ENCODE results near the gene SLC22A14. TPM values are rescaled to one million over a fixed set of nuclear protein-coding genes. Genes with fewer than 3 reads are reported as not detected.
A peak's percentile ranks its signal among the peaks of the same experiment; 100 is the strongest.

SLC22A14 gene
- total RNA-seq, 1 experiment from 2014 or later, result 0.13 TPM

DNA sequence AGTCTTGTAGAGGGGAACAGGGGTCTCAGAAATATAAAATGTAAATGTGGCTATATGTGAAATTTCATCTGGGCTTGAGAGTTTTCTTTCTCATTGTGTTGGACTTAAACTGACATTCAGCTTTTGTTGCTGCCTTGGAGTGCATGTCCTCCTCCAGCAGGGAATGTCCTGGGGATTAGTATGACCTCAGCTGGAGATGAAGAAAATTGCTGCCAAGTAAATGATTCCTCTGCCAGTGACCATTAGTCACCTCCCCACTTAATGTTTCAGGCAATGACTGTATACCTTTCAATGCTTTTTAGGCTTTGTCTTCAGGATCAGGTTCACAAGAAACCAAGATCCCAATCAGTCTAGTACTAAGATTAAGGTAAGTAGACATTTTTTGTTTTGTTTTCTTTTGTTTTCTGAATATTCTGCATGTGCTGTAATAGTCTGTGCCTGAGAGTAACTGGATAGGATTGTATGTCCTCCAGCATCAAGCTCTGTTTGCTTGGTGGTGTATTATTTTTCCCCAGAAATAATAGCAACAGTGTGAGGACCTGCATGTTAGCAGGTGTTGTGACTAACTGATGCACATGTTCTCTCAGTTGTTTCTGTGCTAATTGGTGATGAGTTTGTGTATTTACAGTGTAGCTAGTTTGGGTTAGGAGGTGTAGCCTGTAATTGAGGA, 34.6 kb upstream of the SLC22A14 start:
- H3K9me3 ChIP-seq (ENCODE audit: control insufficient read depth, insufficient read depth, low read depth, low read length), result no peaks in the 10 kb centered on the region
- no peak overlapping the region for H3K4me3 ChIP-seq (ENCODE audit: low read depth in 2 of 2, low read length in 2 of 2)
- ATAC-seq, result peak; percentile 85
- H3K27ac ChIP-seq (ENCODE audit: low read length), result no peak overlapping the region
- no peaks in the 10 kb centered on the region for H3K27me3 ChIP-seq (ENCODE audit: control insufficient read depth, insufficient read depth, low read length)
- TF ChIP-seq, protein P1, sequence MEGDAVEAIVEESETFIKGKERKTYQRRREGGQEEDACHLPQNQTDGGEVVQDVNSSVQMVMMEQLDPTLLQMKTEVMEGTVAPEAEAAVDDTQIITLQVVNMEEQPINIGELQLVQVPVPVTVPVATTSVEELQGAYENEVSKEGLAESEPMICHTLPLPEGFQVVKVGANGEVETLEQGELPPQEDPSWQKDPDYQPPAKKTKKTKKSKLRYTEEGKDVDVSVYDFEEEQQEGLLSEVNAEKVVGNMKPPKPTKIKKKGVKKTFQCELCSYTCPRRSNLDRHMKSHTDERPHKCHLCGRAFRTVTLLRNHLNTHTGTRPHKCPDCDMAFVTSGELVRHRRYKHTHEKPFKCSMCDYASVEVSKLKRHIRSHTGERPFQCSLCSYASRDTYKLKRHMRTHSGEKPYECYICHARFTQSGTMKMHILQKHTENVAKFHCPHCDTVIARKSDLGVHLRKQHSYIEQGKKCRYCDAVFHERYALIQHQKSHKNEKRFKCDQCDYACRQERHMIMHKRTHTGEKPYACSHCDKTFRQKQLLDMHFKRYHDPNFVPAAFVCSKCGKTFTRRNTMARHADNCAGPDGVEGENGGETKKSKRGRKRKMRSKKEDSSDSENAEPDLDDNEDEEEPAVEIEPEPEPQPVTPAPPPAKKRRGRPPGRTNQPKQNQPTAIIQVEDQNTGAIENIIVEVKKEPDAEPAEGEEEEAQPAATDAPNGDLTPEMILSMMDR (IDR thresholded peaks at IDR 0.05), result peak; percentile 19; the same call in 1 of the 2 replicates
- TF ChIP-seq SIN3A (IDR thresholded peaks at IDR 0.05; ENCODE audit: borderline replicate concordance, insufficient read depth, low read depth, low read length), result no peak
- no TSS peak for BruUV-seq (replicated peaks)
- DNase-seq (ENCODE audit: low read depth, low spot score), result peak; percentile 64
- in situ Hi-C loops (cut with HindIII; ENCODE audit: low pct_unique_long_range_greater_than_20kb, low sequenced_read_pairs), result no loop called here
- ChIA-PET POLR2A (no interaction called here), CTCF (interaction anchor here (0.6 to 0.7 kb wide), 2 partner anchors 62 to 130 kb away, joined by 3 to 8 read pairs; no protein-coding TSS in a partner anchor)
- H3K4me1 ChIP-seq (ENCODE audit: control insufficient read depth, insufficient read depth, low read length), result no peaks in the 10 kb centered on the region
- intact Hi-C loops (cut with micrococcal nuclease; ENCODE audit: unreplicated experiment), result no loop called here
- peaks cover 20% of the 10 kb centered on the region for H3K36me3 ChIP-seq (ENCODE audit: control insufficient read depth, insufficient read depth, low read length)

DNA sequence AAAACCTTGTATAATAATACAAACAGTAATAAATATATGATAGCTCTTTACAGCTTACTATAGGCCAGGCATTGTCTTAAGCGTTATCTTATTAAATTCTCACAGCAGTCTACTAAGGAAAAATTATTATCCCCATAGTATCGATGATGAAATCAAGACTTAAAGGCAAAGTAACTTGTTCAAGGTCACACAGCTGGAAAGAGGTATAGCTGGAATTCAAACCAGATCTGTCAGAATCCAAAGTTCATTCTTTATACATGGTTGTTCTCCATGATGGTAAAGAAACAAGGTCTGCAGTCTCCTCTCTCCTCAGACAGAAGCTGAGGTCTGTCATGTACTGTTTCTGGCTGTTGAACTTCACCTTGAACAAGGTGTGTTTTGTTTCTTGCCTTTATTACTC, 31.9 kb upstream of the SLC22A14 start:
- POLR2A ChIA-PET, result no interaction called here
- no peak for DNase-seq (ENCODE audit: low read depth, low spot score)
- H3K4me1 ChIP-seq (ENCODE audit: control insufficient read depth, insufficient read depth, low read length), result no peaks in the 10 kb centered on the region
- no TSS peak for BruUV-seq (replicated peaks)
- in situ Hi-C loops (cut with HindIII; ENCODE audit: low pct_unique_long_range_greater_than_20kb, low sequenced_read_pairs), result no loop called here
- CTCF ChIA-PET, result no interaction called here
- no peaks in the 10 kb centered on the region for H3K27me3 ChIP-seq (ENCODE audit: control insufficient read depth, insufficient read depth, low read length)
- no peak overlapping the region for H3K4me3 ChIP-seq (ENCODE audit: low read depth in 2 of 2, low read length in 2 of 2)
- intact Hi-C loops (cut with micrococcal nuclease; ENCODE audit: unreplicated experiment), result no loop called here
- TF ChIP-seq SIN3A (IDR thresholded peaks at IDR 0.05; ENCODE audit: borderline replicate concordance, insufficient read depth, low read depth, low read length) (no peak), POLR2AphosphoS5 (IDR thresholded peaks at IDR 0.05; ENCODE audit: low read depth, low read length) (no peak), TCF7L2 (IDR thresholded peaks at IDR 0.05; ENCODE audit: low read depth, low read length) (no peak)
- TF ChIP-seq, protein P2, sequence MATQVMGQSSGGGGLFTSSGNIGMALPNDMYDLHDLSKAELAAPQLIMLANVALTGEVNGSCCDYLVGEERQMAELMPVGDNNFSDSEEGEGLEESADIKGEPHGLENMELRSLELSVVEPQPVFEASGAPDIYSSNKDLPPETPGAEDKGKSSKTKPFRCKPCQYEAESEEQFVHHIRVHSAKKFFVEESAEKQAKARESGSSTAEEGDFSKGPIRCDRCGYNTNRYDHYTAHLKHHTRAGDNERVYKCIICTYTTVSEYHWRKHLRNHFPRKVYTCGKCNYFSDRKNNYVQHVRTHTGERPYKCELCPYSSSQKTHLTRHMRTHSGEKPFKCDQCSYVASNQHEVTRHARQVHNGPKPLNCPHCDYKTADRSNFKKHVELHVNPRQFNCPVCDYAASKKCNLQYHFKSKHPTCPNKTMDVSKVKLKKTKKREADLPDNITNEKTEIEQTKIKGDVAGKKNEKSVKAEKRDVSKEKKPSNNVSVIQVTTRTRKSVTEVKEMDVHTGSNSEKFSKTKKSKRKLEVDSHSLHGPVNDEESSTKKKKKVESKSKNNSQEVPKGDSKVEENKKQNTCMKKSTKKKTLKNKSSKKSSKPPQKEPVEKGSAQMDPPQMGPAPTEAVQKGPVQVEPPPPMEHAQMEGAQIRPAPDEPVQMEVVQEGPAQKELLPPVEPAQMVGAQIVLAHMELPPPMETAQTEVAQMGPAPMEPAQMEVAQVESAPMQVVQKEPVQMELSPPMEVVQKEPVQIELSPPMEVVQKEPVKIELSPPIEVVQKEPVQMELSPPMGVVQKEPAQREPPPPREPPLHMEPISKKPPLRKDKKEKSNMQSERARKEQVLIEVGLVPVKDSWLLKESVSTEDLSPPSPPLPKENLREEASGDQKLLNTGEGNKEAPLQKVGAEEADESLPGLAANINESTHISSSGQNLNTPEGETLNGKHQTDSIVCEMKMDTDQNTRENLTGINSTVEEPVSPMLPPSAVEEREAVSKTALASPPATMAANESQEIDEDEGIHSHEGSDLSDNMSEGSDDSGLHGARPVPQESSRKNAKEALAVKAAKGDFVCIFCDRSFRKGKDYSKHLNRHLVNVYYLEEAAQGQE (IDR thresholded peaks at IDR 0.05; ENCODE audit: insufficient read depth in 1 of 2, low read depth in 2 of 2, low read length in 1 of 2), result no peak
- TF ChIP-seq, protein P1 (IDR thresholded peaks at IDR 0.05), result no peak
- no peak for ATAC-seq
- no peaks in the 10 kb centered on the region for H3K9me3 ChIP-seq (ENCODE audit: control insufficient read depth, insufficient read depth, low read depth, low read length)
- H3K36me3 ChIP-seq (ENCODE audit: control insufficient read depth, insufficient read depth, low read length), result peaks cover 29% of the 10 kb centered on the region
- H3K27ac ChIP-seq (ENCODE audit: low read length), result no peak overlapping the region

All from Panc1 (cell line).